CD14-positive monocyte (primary cell): ENCODE data around the gene ATP2B1. TPM values are rescaled to one million over a fixed set of nuclear protein-coding genes. Genes with fewer than 3 reads are reported as not detected.

ENCODE experiments used
- DNase-seq, 3 donors: peaks; one replicate each; pipeline ENCODE4 v3.0.0-alpha.2; 2011 to 2022
- H2AFZ ChIP-seq: 2 replicates; pipeline ENCODE4 v1.6.0; 2012; ENCODE audit warnings: mild to moderate bottlenecking, low read depth, low read length, inconsistent platforms; ENCODE audit not compliant: insufficient read depth, poor library complexity, severe bottlenecking
- H3K27ac ChIP-seq, 2 donors: 1 replicate in 1 of 2; 2 replicates in 1 of 2; pipeline ENCODE4 v1.5.1; 2012 to 2013; ENCODE audit warnings: low read length in 2 of 2, control low read depth in 1 of 2, inconsistent platforms in 1 of 2, low read depth in 1 of 2, mild to moderate bottlenecking in 1 of 2
- H3K27me3 ChIP-seq, 2 donors: one replicate each; pipeline versions ENCODE4 v1.6.0 to v1.6.1; 2011 to 2013; ENCODE audit warnings: low read length in 2 of 2; ENCODE audit not compliant: control insufficient read depth in 2 of 2, insufficient read depth in 2 of 2
- H3K36me3 ChIP-seq, 2 donors: replicated peaks in 1 of 2; 1 replicate in 1 of 2; 2 replicates in 1 of 2; pipeline versions ENCODE4 v1.5.1 to v1.6.1; 2012 to 2013; ENCODE audit warnings: low read length in 2 of 2, control low read depth in 1 of 2, inconsistent platforms in 1 of 2, mild to moderate bottlenecking in 1 of 2; ENCODE audit not compliant: insufficient read depth in 2 of 2, control insufficient read depth in 1 of 2
- H3K4me1 ChIP-seq, 2 donors: 1 replicate in 1 of 2; 2 replicates in 1 of 2; pipeline versions ENCODE4 v1.5.1 to v1.6.1; 2012 to 2013; ENCODE audit warnings: low read length in 2 of 2, control low read depth in 1 of 2, inconsistent platforms in 1 of 2, mild to moderate bottlenecking in 1 of 2, moderate library complexity in 1 of 2; ENCODE audit not compliant: insufficient read depth in 2 of 2, control insufficient read depth in 1 of 2
- H3K4me2 ChIP-seq: replicated peaks from 2 replicates; pipeline ENCODE3; 2012; ENCODE audit warnings: low read length, moderate library complexity, mild to moderate bottlenecking; ENCODE audit not compliant: poor library complexity, severe bottlenecking; ENCODE audit errors: extremely low read depth
- H3K4me3 ChIP-seq, 3 experiments: fragments of 200-600 bp in 1 of 3; sonication (generic) in 1 of 3; replicated peaks in 1 of 3; 1 replicate in 2 of 3; 2 replicates in 1 of 3; pipeline ENCODE4 v1.5.1; 2011 to 2013; ENCODE audit warnings: low read length in 3 of 3, mild to moderate bottlenecking in 3 of 3, control low read depth in 2 of 3, low read depth in 2 of 3, inconsistent platforms in 1 of 3, moderate library complexity in 1 of 3
- H3K79me2 ChIP-seq: 2 replicates; pipeline ENCODE4 v1.6.0; 2012; ENCODE audit warnings: mild to moderate bottlenecking, control low read depth, inconsistent platforms, low read length, moderate library complexity; ENCODE audit not compliant: insufficient read depth
- H3K9ac ChIP-seq: 2 replicates; pipeline ENCODE4 v1.6.0; 2017; ENCODE audit warnings: low read length, mild to moderate bottlenecking; ENCODE audit not compliant: insufficient read depth, poor library complexity, severe bottlenecking
- H3K9me3 ChIP-seq, 2 donors: replicated peaks in 1 of 2; 1 replicate in 1 of 2; 2 replicates in 1 of 2; pipeline versions ENCODE4 v1.5.1 to v1.6.1; 2012 to 2013; ENCODE audit warnings: low read length in 2 of 2, control low read depth in 1 of 2; ENCODE audit not compliant: control insufficient read depth in 1 of 2, insufficient read depth in 1 of 2
- H4K20me1 ChIP-seq: 2 replicates; pipeline ENCODE4 v1.6.0; 2012; ENCODE audit warnings: mild to moderate bottlenecking, low read length, control low read depth, moderate library complexity; ENCODE audit not compliant: insufficient read depth
- H3K27ac Mint-ChIP-seq, 7 donors: one replicate each; pipeline ENCODE4 v1.8.0; 2020; ENCODE audit warnings: mild to moderate bottlenecking in 7 of 7, mixed read lengths in 7 of 7, moderate library complexity in 6 of 7, inconsistent platforms in 2 of 7
- H3K27me3 Mint-ChIP-seq, 3 donors: one replicate each; pipeline ENCODE4 v1.8.0; 2021 to 2022; ENCODE audit warnings: low read depth in 3 of 3, mild to moderate bottlenecking in 3 of 3, mixed read lengths in 3 of 3, moderate library complexity in 3 of 3, inconsistent platforms in 1 of 3
- H3K36me3 Mint-ChIP-seq, 2 donors: one replicate each; pipeline ENCODE4 v1.8.0; 2020; ENCODE audit warnings: mixed read lengths in 2 of 2, inconsistent platforms in 1 of 2, mild to moderate bottlenecking in 1 of 2
- H3K4me1 Mint-ChIP-seq: one replicate; pipeline ENCODE4 v1.8.0; 2020; ENCODE audit warnings: mild to moderate bottlenecking, mixed read lengths
- H3K4me3 Mint-ChIP-seq, 2 donors: one replicate each; pipeline ENCODE4 v1.8.0; 2020; ENCODE audit warnings: mild to moderate bottlenecking in 2 of 2, mixed read lengths in 2 of 2, moderate library complexity in 1 of 2
- H3K9me3 Mint-ChIP-seq, 7 donors: one replicate each; pipeline ENCODE4 v1.8.0; 2020 to 2022; ENCODE audit warnings: mixed read lengths in 7 of 7, mild to moderate bottlenecking in 6 of 7, moderate library complexity in 6 of 7, inconsistent platforms in 2 of 7
- CTCF ChIP-seq: fragments of 200-600 bp; IDR thresholded peaks from one replicate; pipeline ENCODE4 v1.8.0; 2022; ENCODE audit warnings: antibody characterized with exemption, mild to moderate bottlenecking
- WGBS: methylation state at CpG from one replicate; pipeline ENCODE4 v1.1.5; 2013; ENCODE audit warnings: missing lambda C conversion rate; ENCODE audit not compliant: insufficient coverage; 5-methylcytosine and 5-hydroxymethylcytosine counted together
- intact Hi-C, 2 donors: fragments of 100-400 bp; cut with micrococcal nuclease; formaldehyde crosslinking; loops; one replicate each; pipeline versions ENCODE4 v1.15.0 to v1.15.1; 2023
- polyA plus RNA-seq, 3 donors: library from polyadenylated mRNA; depleted of rRNA in 1 of 3; unstranded in 2 of 3; stranded (reverse) in 1 of 3; fragments of 300-500 nt in 2 of 3; fragments of >200 nt in 1 of 3; fragmentation: Illumina TruSeq in 2 of 3; gene quantifications; 1 replicate in 2 of 3; 2 replicates in 1 of 3; pipeline ENCODE4 v1.2.3, GENCODE V29; 2012 to 2021

Gene ATP2B1
- polyA plus RNA-seq, 3 donors: 35.9 to 59.3 (median 53.9) TPM

- peak overlapping the region in 1 of 3 experiments; percentile 27 for H3K4me3 ChIP-seq
- H3K4me2 ChIP-seq: peak overlapping the region; percentile 54
- H3K9ac ChIP-seq: peak overlapping the region; percentile 50
- H3K9me3 ChIP-seq: peaks cover 2 to 4% of the 10 kb centered on the region in 2 donors
- no peaks in the 10 kb centered on the region for H3K36me3 ChIP-seq
- Mint-ChIP-seq H3K36me3 (peaks cover 6 to 15% of the 10 kb centered on the region in 2 donors), H3K9me3 (peaks cover 4 to 11% (median 7%) of the 10 kb centered on the region in 7 donors), H3K4me3 (peak overlapping the region in 1 of 2 donors; percentile 67), H3K27ac (peak overlapping the region; percentile 93 to 99 (median 98)), H3K27me3 (peaks cover 0 to 1% (median 0%) of the 10 kb centered on the region in 3 donors), H3K4me1 (peaks cover 25% of the 10 kb centered on the region)
- H2AFZ ChIP-seq: peak overlapping the region; percentile 22
- intact Hi-C loops: no loop called here
- DNase-seq: peak; percentile 72 to 90 (median 87)
- whole genome bisulfite sequencing: 0% methylated on average over 5 of the region's 8 CpGs
- TF ChIP-seq CTCF: no peak
- peak overlapping the region; percentile 41 to 87 for H3K27ac ChIP-seq
- H4K20me1 ChIP-seq: no peaks in the 10 kb centered on the region
- no peaks in the 10 kb centered on the region for H3K79me2 ChIP-seq
- peaks cover 16 to 25% of the 10 kb centered on the region in 2 donors for H3K4me1 ChIP-seq
- H3K27me3 ChIP-seq: no peaks in the 10 kb centered on the region
Measured at GRCh38 chr12:89721291-89721987, 12.8 kb upstream of the ATP2B1 start.

- Histone ChIP-seq H4K20me1 (no peaks in the 10 kb centered on the region), H3K4me3 (no peak overlapping the region), H3K36me3 (no peaks in the 10 kb centered on the region), H3K9ac (no peak overlapping the region), H3K27me3 (no peaks in the 10 kb centered on the region), H3K9me3 (peaks cover 8 to 11% of the 10 kb centered on the region in 2 donors), H2AFZ (no peak overlapping the region), H3K27ac (no peak overlapping the region), H3K4me1 (peaks cover 16 to 25% of the 10 kb centered on the region in 2 donors), H3K4me2 (no peak overlapping the region), H3K79me2 (no peaks in the 10 kb centered on the region)
- Mint-ChIP-seq H3K27me3 (peaks cover 0 to 4% (median 0%) of the 10 kb centered on the region in 3 donors), H3K9me3 (peaks cover 7 to 30% (median 22%) of the 10 kb centered on the region in 7 donors), H3K27ac (peak overlapping the region in 1 of 7 donors; percentile 12), H3K4me3 (no peak overlapping the region), H3K36me3 (peaks cover 6 to 15% of the 10 kb centered on the region in 2 donors), H3K4me1 (peaks cover 25% of the 10 kb centered on the region)
- WGBS: 100% methylated on average over 1 of the region's 2 CpGs
- TF ChIP-seq CTCF: no peak
- intact Hi-C loops: no loop called here
- DNase-seq: no peak
Measured at GRCh38 chr12:89717759-89718523, 9.3 kb upstream of the ATP2B1 start.
